ENCODE results near the gene C14orf93. TPM values are rescaled to one million over a fixed set of nuclear protein-coding genes. Genes with fewer than 3 reads are reported as not detected.
"Not testable (repeated sequence)": the region's sequence is repeated elsewhere in the genome, so short reads cannot be mapped to it uniquely, and the experiment has no call there.

Gene C14orf93
- total RNA-seq, 4 donors from 2014 or later, result 7.2 to 18.6 (median 10.4) TPM

- no peaks in the 10 kb centered on the region for H3K4me1 ChIP-seq
- no peak overlapping the region for H3K27ac ChIP-seq
- TF ChIP-seq POLR2A (IDR thresholded peaks at IDR 0.05) (no peak), CTCF (IDR thresholded peaks at IDR 0.05) (no peak)
- H3K36me3 ChIP-seq, result no peaks in the 10 kb centered on the region
- no peaks in the 10 kb centered on the region for H3K9me3 ChIP-seq
- no peak for DNase-seq
- no peak overlapping the region for H3K4me3 ChIP-seq
- intact Hi-C loops (cut with DNase I; ENCODE audit: low total_unique reads), result no loop called here
- H3K27me3 ChIP-seq, result no peaks in the 10 kb centered on the region
Observed at GRCh38 chr14:23020143-23021128, 10.5 kb upstream of the C14orf93 start.

- H3K4me3 ChIP-seq, result no peak overlapping the region
- no peak for TF ChIP-seq CTCF (IDR thresholded peaks at IDR 0.05)
- no peak for TF ChIP-seq POLR2A (IDR thresholded peaks at IDR 0.05)
- no peaks in the 10 kb centered on the region for H3K36me3 ChIP-seq
- no peaks in the 10 kb centered on the region for H3K9me3 ChIP-seq
- DNase-seq, result no peak
- no peaks in the 10 kb centered on the region for H3K27me3 ChIP-seq
- intact Hi-C loops (cut with DNase I; ENCODE audit: low total_unique reads), result no loop called here
- no peaks in the 10 kb centered on the region for H3K4me1 ChIP-seq
- no peak overlapping the region for H3K27ac ChIP-seq
Observed at GRCh38 chr14:23018107-23018506, 8.2 kb upstream of the C14orf93 start.

- H3K4me3 ChIP-seq, result no peak overlapping the region
- no peaks in the 10 kb centered on the region for H3K4me1 ChIP-seq
- intact Hi-C loops (cut with DNase I; ENCODE audit: low total_unique reads), result no loop called here
- TF ChIP-seq CTCF (IDR thresholded peaks at IDR 0.05), result no peak
- TF ChIP-seq POLR2A (IDR thresholded peaks at IDR 0.05), result no peak
- H3K36me3 ChIP-seq, result no peaks in the 10 kb centered on the region
- no peak for DNase-seq
- no peaks in the 10 kb centered on the region for H3K9me3 ChIP-seq
- H3K27me3 ChIP-seq, result no peaks in the 10 kb centered on the region
- H3K27ac ChIP-seq, result no peak overlapping the region
Observed at GRCh38 chr14:23017091-23017490, 7.1 kb upstream of the C14orf93 start.

GRCh38 chr14:23015618-23016017, 5.7 kb upstream of the C14orf93 start:
- no peaks in the 10 kb centered on the region for H3K27me3 ChIP-seq
- intact Hi-C loops (cut with DNase I; ENCODE audit: low total_unique reads), result no loop called here
- H3K4me1 ChIP-seq, result no peaks in the 10 kb centered on the region
- H3K27ac ChIP-seq, result no peak overlapping the region
- H3K36me3 ChIP-seq, result no peaks in the 10 kb centered on the region
- no peak for DNase-seq
- TF ChIP-seq CTCF (IDR thresholded peaks at IDR 0.05) (no peak), POLR2A (IDR thresholded peaks at IDR 0.05) (no peak)
- no peak overlapping the region for H3K4me3 ChIP-seq
- no peaks in the 10 kb centered on the region for H3K9me3 ChIP-seq

- DNase-seq; intact Hi-C loops (cut with DNase I; ENCODE audit: low total_unique reads); H3K4me3 ChIP-seq: not testable (repeated sequence)
Observed at GRCh38 chr14:23013749-23014054, 3.8 kb upstream of the C14orf93 start.

More at GRCh38 chr14:23013749-23014054, 3.8 kb upstream of the C14orf93 start:
- not testable (repeated sequence) for H3K36me3 ChIP-seq, H3K27ac ChIP-seq, H3K27me3 ChIP-seq, H3K4me1 ChIP-seq, H3K9me3 ChIP-seq

All from uterus (tissue), 4 donors.